Mononuclear cell (primary cell): Measurements from ENCODE around the gene MGAT4C. TPM values are rescaled to one million over a fixed set of nuclear protein-coding genes. Genes with fewer than 3 reads are reported as not detected.
"Not testable (repeated sequence)": the region's sequence is repeated elsewhere in the genome, so short reads cannot be mapped to it uniquely, and the experiment has no call there.

Source experiments
- H3K27me3 ChIP-seq: 2 replicates; pipeline ENCODE4 v1.6.0; 2011; ENCODE audit warnings: low read length, control low read depth; ENCODE audit not compliant: insufficient read depth
- H3K4me1 ChIP-seq: 2 replicates; pipeline ENCODE4 v1.5.1; 2011; ENCODE audit warnings: mild to moderate bottlenecking, low read length, control low read depth; ENCODE audit not compliant: insufficient read depth
- H3K4me3 ChIP-seq: 2 replicates; pipeline ENCODE4 v1.5.1; 2011; ENCODE audit warnings: mild to moderate bottlenecking, low read length, moderate library complexity
- H3K9me3 ChIP-seq: 2 replicates; pipeline ENCODE4 v1.5.1; 2011; ENCODE audit warnings: low read depth, mild to moderate bottlenecking, control low read depth, low read length
- total RNA-seq: library from RNA; depleted of rRNA; stranded (reverse); fragments of >200 nt; gene quantifications from one replicate; pipeline ENCODE4 v1.2.3, GENCODE V29; 2012

MGAT4C gene
- total RNA-seq, result not detected

GRCh38 chr12:86256163-86256562 lies at the start of gene MGAT4C:
MGAT4C (minus strand) TSS chr12:86256391.
- Histone ChIP-seq H3K9me3 (no peaks in the 10 kb centered on the region), H3K27me3 (no peaks in the 10 kb centered on the region), H3K4me1 (no peaks in the 10 kb centered on the region), H3K4me3 (no peak within 1 kb of the TSS)

- not testable (repeated sequence) for H3K4me3 ChIP-seq, H3K4me1 ChIP-seq, H3K27me3 ChIP-seq, H3K9me3 ChIP-seq
These were observed 40.2 kb upstream of the MGAT4C start for GRCh38 chr12:86296396-86296795.

GRCh38 chr12:86293682-86294240 lies 37.6 kb upstream of the MGAT4C start:
- H3K4me1 ChIP-seq, result no peaks in the 10 kb centered on the region
- peaks cover 4% of the 10 kb centered on the region for H3K9me3 ChIP-seq
- no peak overlapping the region for H3K4me3 ChIP-seq

GRCh38 chr12:86292480-86292879 lies 36.3 kb upstream of the MGAT4C start:
- Histone ChIP-seq H3K4me1 (no peaks in the 10 kb centered on the region), H3K27me3 (no peaks in the 10 kb centered on the region)

More at GRCh38 chr12:86293682-86294240, 37.6 kb upstream of the MGAT4C start:
- H3K27me3 ChIP-seq, result no peaks in the 10 kb centered on the region

GRCh38 chr12:86290615-86291014 lies 34.4 kb upstream of the MGAT4C start:
- no peak overlapping the region for H3K4me3 ChIP-seq
- H3K27me3 ChIP-seq, result no peaks in the 10 kb centered on the region
- H3K9me3 ChIP-seq, result peaks cover 4% of the 10 kb centered on the region
- H3K4me1 ChIP-seq, result no peaks in the 10 kb centered on the region

More at GRCh38 chr12:86292480-86292879, 36.3 kb upstream of the MGAT4C start:
- Histone ChIP-seq H3K4me3 (no peak overlapping the region), H3K9me3 (peaks cover 4% of the 10 kb centered on the region)

- Histone ChIP-seq H3K27me3 (no peaks in the 10 kb centered on the region), H3K4me3 (no peak overlapping the region), H3K9me3 (no peaks in the 10 kb centered on the region), H3K4me1 (no peaks in the 10 kb centered on the region)
These were observed 29.9 kb upstream of the MGAT4C start for GRCh38 chr12:86286119-86286518.

- no peak overlapping the region for H3K4me3 ChIP-seq
- no peaks in the 10 kb centered on the region for H3K4me1 ChIP-seq
- no peaks in the 10 kb centered on the region for H3K9me3 ChIP-seq
- no peaks in the 10 kb centered on the region for H3K27me3 ChIP-seq
These were observed 27.4 kb upstream of the MGAT4C start for GRCh38 chr12:86283620-86284019.

GRCh38 chr12:86275356-86275755 lies 19.2 kb upstream of the MGAT4C start:
- no peaks in the 10 kb centered on the region for H3K9me3 ChIP-seq
- no peaks in the 10 kb centered on the region for H3K27me3 ChIP-seq
- H3K4me3 ChIP-seq, result no peak overlapping the region
- H3K4me1 ChIP-seq, result no peaks in the 10 kb centered on the region

- no peaks in the 10 kb centered on the region for H3K4me1 ChIP-seq
These were observed 9.1 kb upstream of the MGAT4C start for GRCh38 chr12:86265329-86265695.

GRCh38 chr12:86264451-86265328 lies 8.5 kb upstream of the MGAT4C start:
- Histone ChIP-seq H3K4me3 (no peak overlapping the region), H3K9me3 (no peaks in the 10 kb centered on the region), H3K27me3 (no peaks in the 10 kb centered on the region), H3K4me1 (no peaks in the 10 kb centered on the region)

More at GRCh38 chr12:86265329-86265695, 9.1 kb upstream of the MGAT4C start:
- H3K4me3 ChIP-seq, result no peak overlapping the region
- no peaks in the 10 kb centered on the region for H3K27me3 ChIP-seq
- no peaks in the 10 kb centered on the region for H3K9me3 ChIP-seq

- Histone ChIP-seq H3K27me3 (no peaks in the 10 kb centered on the region), H3K9me3 (no peaks in the 10 kb centered on the region), H3K4me1 (no peaks in the 10 kb centered on the region), H3K4me3 (no peak overlapping the region)
These were observed 5.4 kb upstream of the MGAT4C start for GRCh38 chr12:86261578-86261977.

GRCh38 chr12:86261142-86261541 lies 5.0 kb upstream of the MGAT4C start:
- Histone ChIP-seq H3K4me1 (no peaks in the 10 kb centered on the region), H3K4me3 (no peak overlapping the region), H3K27me3 (no peaks in the 10 kb centered on the region), H3K9me3 (no peaks in the 10 kb centered on the region)

- H3K9me3 ChIP-seq, result no peaks in the 10 kb centered on the region
- H3K4me3 ChIP-seq, result no peak overlapping the region
- no peaks in the 10 kb centered on the region for H3K4me1 ChIP-seq
- H3K27me3 ChIP-seq, result no peaks in the 10 kb centered on the region
These were observed 4.0 kb upstream of the MGAT4C start for GRCh38 chr12:86260183-86260582.

GRCh38 chr12:86257134-86257533 lies 943 bp upstream of the MGAT4C start:
- no peaks in the 10 kb centered on the region for H3K4me1 ChIP-seq
- H3K4me3 ChIP-seq, result no peak overlapping the region
- H3K27me3 ChIP-seq, result no peaks in the 10 kb centered on the region
- no peaks in the 10 kb centered on the region for H3K9me3 ChIP-seq

GRCh38 chr12:86254399-86255107 lies 1.6 kb downstream of the MGAT4C start:
- no peaks in the 10 kb centered on the region for H3K27me3 ChIP-seq
- no peak overlapping the region for H3K4me3 ChIP-seq
- no peaks in the 10 kb centered on the region for H3K4me1 ChIP-seq
- no peaks in the 10 kb centered on the region for H3K9me3 ChIP-seq
